ENCODE results near the gene DSCAM. TPM values are rescaled to one million over a fixed set of nuclear protein-coding genes. Genes with fewer than 3 reads are reported as not detected.

The DSCAM gene
- total and polyA plus RNA-seq, 10 of the 15 experiments (the other 5 are each of a cell fraction or from before 2014, with no cell fraction given), result not detected

DNA sequence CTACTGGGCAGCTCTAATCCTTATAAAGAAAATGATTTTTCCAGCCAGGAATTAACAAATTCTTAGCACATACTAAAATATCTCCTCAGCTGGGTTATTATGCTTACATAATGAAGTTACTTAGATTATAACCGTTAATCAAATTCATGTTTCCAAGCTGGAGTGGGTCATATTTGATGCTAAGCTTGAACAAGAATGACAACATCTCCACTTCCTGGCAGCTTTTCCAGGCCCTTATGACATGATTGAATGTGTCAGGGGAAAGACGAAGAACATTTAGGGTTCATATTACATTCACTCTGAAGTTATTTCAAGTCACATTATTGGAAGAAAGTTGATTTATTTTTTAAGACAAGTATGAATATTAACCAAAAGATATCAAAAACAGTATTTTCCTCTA lies 646.0 kb downstream of the DSCAM start (continued):
- TF ChIP-seq IKZF2 (IDR thresholded peaks at IDR 0.05), result no peak
- no peak for TF ChIP-seq EP300 (IDR thresholded peaks at IDR 0.05; ENCODE audit: borderline replicate concordance in 1 of 2, control insufficient read depth in 1 of 2, low read depth in 2 of 2, low read length in 2 of 2)

DNA sequence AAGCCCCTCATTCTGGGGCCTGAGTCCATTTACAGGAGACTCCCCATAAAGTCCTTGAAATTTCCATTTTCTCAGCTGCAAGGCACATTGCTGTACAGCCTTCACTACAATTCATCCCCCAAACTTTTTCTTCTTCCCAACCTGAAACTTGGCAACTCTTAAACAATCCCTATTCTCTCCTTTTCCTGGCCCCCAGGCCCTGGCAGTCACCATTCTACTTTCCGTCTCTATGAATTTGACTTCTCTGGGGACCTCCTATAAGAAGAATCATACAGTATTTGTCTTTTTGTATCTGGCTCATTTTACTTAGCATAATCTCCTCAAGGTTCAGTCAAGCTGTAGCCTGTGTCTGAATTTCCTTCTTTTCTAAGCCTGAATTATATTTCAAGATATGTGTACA lies 646.8 kb downstream of the DSCAM start:
- Histone ChIP-seq H3K9ac (ENCODE audit: control insufficient read depth, insufficient read depth, low read length) (no peak overlapping the region), H3K27ac (ENCODE audit: control insufficient read depth, insufficient read depth) (no peak overlapping the region), H3K9me3 (replicated peaks; ENCODE audit: control insufficient read depth, insufficient read depth, low read length) (no peaks in the 10 kb centered on the region; the same call in 2 of the 3 replicates), H3K4me1 (ENCODE audit: control insufficient read depth, insufficient read depth, low read length) (no peaks in the 10 kb centered on the region), H3K36me3 (ENCODE audit: control insufficient read depth in 2 of 2, insufficient read depth in 2 of 2, low read length in 1 of 2) (no peaks in the 10 kb centered on the region), H2AFZ (ENCODE audit: control insufficient read depth, low read depth, low read length) (no peak overlapping the region), H3K79me2 (ENCODE audit: control insufficient read depth, insufficient read depth, low read length) (no peaks in the 10 kb centered on the region), H3K4me2 (ENCODE audit: control insufficient read depth, insufficient read depth) (no peak overlapping the region), H3K4me3 (no peak overlapping the region), H4K20me1 (ENCODE audit: control insufficient read depth, insufficient read depth) (no peaks in the 10 kb centered on the region), H3K27me3 (replicated peaks in 1 of 2; ENCODE audit: control insufficient read depth in 2 of 2, insufficient read depth in 2 of 2, low read length in 1 of 2) (no peaks in the 10 kb centered on the region)
- no peak for TF ChIP-seq ETV6 (conservative IDR thresholded peaks at IDR 0.05 in 1 of 2, IDR thresholded peaks at IDR 0.05 in 1 of 2; ENCODE audit: borderline replicate concordance in 1 of 2, low read depth in 1 of 2)
- no peak for TF ChIP-seq LARP7 (IDR thresholded peaks at IDR 0.05)
- no peak for TF ChIP-seq RAD51 (IDR thresholded peaks at IDR 0.05)
- no peak for TF ChIP-seq PAX8 (IDR thresholded peaks at IDR 0.05)
- no peak for TF ChIP-seq ZSCAN29 (IDR thresholded peaks at IDR 0.05)
- TF ChIP-seq, protein P1, sequence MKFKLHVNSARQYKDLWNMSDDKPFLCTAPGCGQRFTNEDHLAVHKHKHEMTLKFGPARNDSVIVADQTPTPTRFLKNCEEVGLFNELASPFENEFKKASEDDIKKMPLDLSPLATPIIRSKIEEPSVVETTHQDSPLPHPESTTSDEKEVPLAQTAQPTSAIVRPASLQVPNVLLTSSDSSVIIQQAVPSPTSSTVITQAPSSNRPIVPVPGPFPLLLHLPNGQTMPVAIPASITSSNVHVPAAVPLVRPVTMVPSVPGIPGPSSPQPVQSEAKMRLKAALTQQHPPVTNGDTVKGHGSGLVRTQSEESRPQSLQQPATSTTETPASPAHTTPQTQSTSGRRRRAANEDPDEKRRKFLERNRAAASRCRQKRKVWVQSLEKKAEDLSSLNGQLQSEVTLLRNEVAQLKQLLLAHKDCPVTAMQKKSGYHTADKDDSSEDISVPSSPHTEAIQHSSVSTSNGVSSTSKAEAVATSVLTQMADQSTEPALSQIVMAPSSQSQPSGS (IDR thresholded peaks at IDR 0.05; ENCODE audit: low read length), result no peak
- TF ChIP-seq, protein P2, sequence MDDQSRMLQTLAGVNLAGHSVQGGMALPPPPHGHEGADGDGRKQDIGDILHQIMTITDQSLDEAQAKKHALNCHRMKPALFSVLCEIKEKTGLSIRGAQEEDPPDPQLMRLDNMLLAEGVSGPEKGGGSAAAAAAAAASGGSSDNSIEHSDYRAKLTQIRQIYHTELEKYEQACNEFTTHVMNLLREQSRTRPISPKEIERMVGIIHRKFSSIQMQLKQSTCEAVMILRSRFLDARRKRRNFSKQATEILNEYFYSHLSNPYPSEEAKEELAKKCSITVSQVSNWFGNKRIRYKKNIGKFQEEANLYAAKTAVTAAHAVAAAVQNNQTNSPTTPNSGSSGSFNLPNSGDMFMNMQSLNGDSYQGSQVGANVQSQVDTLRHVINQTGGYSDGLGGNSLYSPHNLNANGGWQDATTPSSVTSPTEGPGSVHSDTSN (IDR thresholded peaks at IDR 0.05; ENCODE audit: insufficient replicate concordance, low read depth, low read length), result no peak
- no peak for TF ChIP-seq ESRRA (IDR thresholded peaks at IDR 0.05; ENCODE audit: low read length)
- no peak for TF ChIP-seq MEF2B (IDR thresholded peaks at IDR 0.05; ENCODE audit: partially characterized antibody, poor library complexity, severe bottlenecking)
- no peak for TF ChIP-seq CHD4 (IDR thresholded peaks at IDR 0.05)
- no peak for TF ChIP-seq RELA (IDR thresholded peaks at IDR 0.05; ENCODE audit: borderline replicate concordance, partially characterized antibody)
- no peak for TF ChIP-seq TBL1XR1 (IDR thresholded peaks at IDR 0.05; ENCODE audit: low read depth, low read length)
- ATAC-seq, result no peak
- DNase-seq (ENCODE audit: low read depth, low spot score), result no peak
- RAD21 ChIA-PET (ENCODE audit: unreplicated experiment), result no interaction called here
- in situ Hi-C loops (cut with MboI) (no loop called here), intact Hi-C loops (cut with micrococcal nuclease; ENCODE audit: unreplicated experiment) (no loop called here)
- CTCF ChIA-PET, result no interaction called here
- FAIRE-seq, result no peak
- SMC1A ChIA-PET (ENCODE audit: uncharacterized antibody, unreplicated experiment), result no interaction called here
- no TSS peak for BruUV-seq (replicated peaks)
- 76% methylated on average over 1 of the region's 1 CpG for WGBS (ENCODE audit: insufficient coverage, insufficient replicate concordance, low lambda C conversion rate, missing lambda C conversion rate)
- POLR2A ChIA-PET, result no interaction called here

Measured in GM12878 (cell line).